ENCODE measurements around the gene SYNGAP1. TPM values are rescaled to one million over a fixed set of nuclear protein-coding genes. Genes with fewer than 3 reads are reported as not detected.

The SYNGAP1 gene
- polyA plus RNA-seq, 1 donor, result 21.0 TPM

- no peak for DNase-seq
- Histone ChIP-seq H3K27me3 (ENCODE audit: control insufficient read depth, insufficient read depth, low read length) (no peaks in the 10 kb centered on the region), H3K4me1 (ENCODE audit: control insufficient read depth, insufficient read depth, low read length) (peaks cover 3% of the 10 kb centered on the region), H3K27ac (ENCODE audit: low read length) (no peak overlapping the region), H3K9me3 (ENCODE audit: control insufficient read depth, low read depth, low read length) (no peaks in the 10 kb centered on the region), H3K4me3 (ENCODE audit: low read length) (no peak overlapping the region), H3K36me3 (ENCODE audit: control insufficient read depth, insufficient read depth, low read length) (peaks cover 71% of the 10 kb centered on the region)
- WGBS (ENCODE audit: insufficient coverage, low lambda C conversion rate), result 77% methylated on average over 1 of the region's 9 CpGs
Measured at GRCh38 chr6:33439956-33440648, 20.2 kb downstream of the SYNGAP1 start.

GRCh38 chr6:33440649-33441309 lies 20.9 kb downstream of the SYNGAP1 start:
- Histone ChIP-seq H3K9me3 (ENCODE audit: control insufficient read depth, low read depth, low read length) (no peaks in the 10 kb centered on the region), H3K4me3 (ENCODE audit: low read length) (no peak overlapping the region), H3K4me1 (ENCODE audit: control insufficient read depth, insufficient read depth, low read length) (no peaks in the 10 kb centered on the region), H3K27ac (ENCODE audit: low read length) (no peak overlapping the region), H3K27me3 (ENCODE audit: control insufficient read depth, insufficient read depth, low read length) (no peaks in the 10 kb centered on the region), H3K36me3 (ENCODE audit: control insufficient read depth, insufficient read depth, low read length) (peaks cover 64% of the 10 kb centered on the region)
- WGBS (ENCODE audit: insufficient coverage, low lambda C conversion rate), result no CpG with 5 or more reads among the region's 19 CpGs
- no peak for DNase-seq

GRCh38 chr6:33441457-33441856 lies 21.6 kb downstream of the SYNGAP1 start:
- H3K4me1 ChIP-seq (ENCODE audit: control insufficient read depth, insufficient read depth, low read length), result no peaks in the 10 kb centered on the region
- no peak overlapping the region for H3K4me3 ChIP-seq (ENCODE audit: low read length)
- DNase-seq, result no peak
- no CpG with 5 or more reads among the region's 9 CpGs for WGBS (ENCODE audit: insufficient coverage, low lambda C conversion rate)
- no peaks in the 10 kb centered on the region for H3K27me3 ChIP-seq (ENCODE audit: control insufficient read depth, insufficient read depth, low read length)
- peaks cover 67% of the 10 kb centered on the region for H3K36me3 ChIP-seq (ENCODE audit: control insufficient read depth, insufficient read depth, low read length)
- H3K27ac ChIP-seq (ENCODE audit: low read length), result no peak overlapping the region
- H3K9me3 ChIP-seq (ENCODE audit: control insufficient read depth, low read depth, low read length), result no peaks in the 10 kb centered on the region

GRCh38 chr6:33442283-33442682 lies 22.4 kb downstream of the SYNGAP1 start:
- no peak for DNase-seq
- no peak overlapping the region for H3K27ac ChIP-seq (ENCODE audit: low read length)
- H3K36me3 ChIP-seq (ENCODE audit: control insufficient read depth, insufficient read depth, low read length), result peaks cover 67% of the 10 kb centered on the region
- no peaks in the 10 kb centered on the region for H3K27me3 ChIP-seq (ENCODE audit: control insufficient read depth, insufficient read depth, low read length)
- H3K4me3 ChIP-seq (ENCODE audit: low read length), result no peak overlapping the region
- no peaks in the 10 kb centered on the region for H3K9me3 ChIP-seq (ENCODE audit: control insufficient read depth, low read depth, low read length)
- no peaks in the 10 kb centered on the region for H3K4me1 ChIP-seq (ENCODE audit: control insufficient read depth, insufficient read depth, low read length)
- WGBS (ENCODE audit: insufficient coverage, low lambda C conversion rate), result 87% methylated on average over 5 of the region's 8 CpGs

DNA sequence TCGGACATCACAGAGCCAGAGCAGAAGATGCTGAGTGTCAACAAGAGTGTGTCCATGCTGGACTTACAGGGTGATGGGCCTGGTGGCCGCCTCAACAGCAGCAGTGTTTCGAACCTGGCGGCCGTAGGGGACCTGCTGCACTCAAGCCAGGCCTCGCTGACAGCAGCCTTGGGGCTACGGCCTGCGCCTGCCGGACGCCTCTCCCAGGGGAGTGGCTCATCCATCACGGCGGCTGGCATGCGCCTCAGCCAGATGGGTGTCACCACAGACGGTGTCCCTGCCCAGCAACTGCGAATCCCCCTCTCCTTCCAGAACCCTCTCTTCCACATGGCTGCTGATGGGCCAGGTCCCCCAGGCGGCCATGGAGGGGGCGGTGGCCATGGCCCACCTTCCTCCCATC lies 23.2 kb downstream of the SYNGAP1 start:
- no peaks in the 10 kb centered on the region for H3K4me1 ChIP-seq (ENCODE audit: control insufficient read depth, insufficient read depth, low read length)
- no peak for DNase-seq
- no peak overlapping the region for H3K4me3 ChIP-seq (ENCODE audit: low read length)
- H3K36me3 ChIP-seq (ENCODE audit: control insufficient read depth, insufficient read depth, low read length), result peaks cover 69% of the 10 kb centered on the region
- H3K9me3 ChIP-seq (ENCODE audit: control insufficient read depth, low read depth, low read length), result no peaks in the 10 kb centered on the region
- WGBS (ENCODE audit: insufficient coverage, low lambda C conversion rate), result no CpG with 5 or more reads among the region's 17 CpGs
- no peaks in the 10 kb centered on the region for H3K27me3 ChIP-seq (ENCODE audit: control insufficient read depth, insufficient read depth, low read length)
- H3K27ac ChIP-seq (ENCODE audit: low read length), result no peak overlapping the region

DNA sequence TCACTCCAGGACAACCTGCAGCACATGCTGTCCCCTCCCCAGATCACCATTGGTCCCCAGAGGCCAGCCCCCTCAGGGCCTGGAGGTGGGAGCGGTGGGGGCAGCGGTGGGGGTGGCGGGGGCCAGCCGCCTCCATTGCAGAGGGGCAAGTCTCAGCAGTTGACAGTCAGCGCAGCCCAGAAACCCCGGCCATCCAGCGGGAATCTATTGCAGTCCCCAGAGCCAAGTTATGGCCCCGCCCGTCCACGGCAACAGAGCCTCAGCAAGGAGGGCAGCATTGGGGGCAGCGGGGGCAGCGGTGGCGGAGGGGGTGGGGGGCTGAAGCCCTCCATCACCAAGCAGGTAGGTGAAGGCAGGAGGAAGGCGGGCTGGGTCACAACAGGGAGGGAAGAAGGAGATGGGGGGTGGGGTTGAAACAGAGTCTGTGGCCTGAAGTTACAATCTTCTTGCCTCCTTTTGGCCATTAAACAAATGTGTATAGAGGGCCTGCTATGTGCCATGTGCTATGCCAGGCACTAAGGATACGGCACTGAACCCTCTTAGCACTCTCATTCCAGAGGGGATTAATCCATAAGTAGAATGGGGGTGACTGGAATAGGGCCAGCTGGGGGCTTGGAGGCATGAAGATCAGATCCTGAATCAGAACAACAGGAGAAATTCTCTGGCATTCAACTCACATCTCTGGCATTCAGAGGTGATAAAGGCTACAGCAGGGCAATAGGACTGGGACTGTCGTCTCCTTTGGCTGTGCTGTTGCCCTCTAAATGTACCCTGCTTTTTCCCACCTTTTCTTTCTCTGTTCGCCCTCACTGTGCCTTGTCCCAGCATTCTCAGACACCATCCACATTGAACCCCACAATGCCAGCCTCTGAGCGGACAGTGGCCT lies 24.0 kb downstream of the SYNGAP1 start:
- no peak overlapping the region for H3K27ac ChIP-seq (ENCODE audit: low read length)
- 100% methylated on average over 2 of the region's 18 CpGs for WGBS (ENCODE audit: insufficient coverage, low lambda C conversion rate)
- H3K4me1 ChIP-seq (ENCODE audit: control insufficient read depth, insufficient read depth, low read length), result no peaks in the 10 kb centered on the region
- H3K9me3 ChIP-seq (ENCODE audit: control insufficient read depth, low read depth, low read length), result no peaks in the 10 kb centered on the region
- no peak overlapping the region for H3K4me3 ChIP-seq (ENCODE audit: low read length)
- peaks cover 69% of the 10 kb centered on the region for H3K36me3 ChIP-seq (ENCODE audit: control insufficient read depth, insufficient read depth, low read length)
- no peaks in the 10 kb centered on the region for H3K27me3 ChIP-seq (ENCODE audit: control insufficient read depth, insufficient read depth, low read length)
- DNase-seq, result no peak

DNA sequence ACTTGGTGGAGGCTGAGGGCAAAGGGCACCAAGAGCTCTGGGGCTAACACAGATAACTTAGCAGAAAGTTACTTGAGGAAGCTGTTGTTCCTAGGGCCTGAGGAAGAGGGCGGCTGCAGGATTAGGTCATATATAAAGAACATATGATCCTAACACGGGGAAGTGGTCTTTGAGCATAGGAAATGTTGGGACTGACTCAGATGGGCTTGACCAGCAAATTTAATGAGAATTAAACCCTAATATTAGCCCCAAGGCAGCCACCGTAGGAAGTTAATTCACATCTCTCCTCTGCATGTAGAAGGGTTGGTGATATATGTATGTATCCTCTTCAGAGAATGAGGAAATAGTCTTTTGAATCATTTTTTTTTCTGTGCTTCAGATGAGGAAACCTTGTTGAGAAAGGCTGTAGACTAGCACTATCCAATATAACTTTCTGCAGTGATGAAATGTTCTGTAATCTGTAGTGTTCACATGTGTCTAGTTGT lies 25.3 kb downstream of the SYNGAP1 start:
- Histone ChIP-seq H3K9me3 (ENCODE audit: control insufficient read depth, low read depth, low read length) (no peaks in the 10 kb centered on the region), H3K4me3 (ENCODE audit: low read length) (no peak overlapping the region), H3K27ac (ENCODE audit: low read length) (no peak overlapping the region), H3K36me3 (ENCODE audit: control insufficient read depth, insufficient read depth, low read length) (peaks cover 65% of the 10 kb centered on the region), H3K27me3 (ENCODE audit: control insufficient read depth, insufficient read depth, low read length) (no peaks in the 10 kb centered on the region), H3K4me1 (ENCODE audit: control insufficient read depth, insufficient read depth, low read length) (no peaks in the 10 kb centered on the region)
- no peak for DNase-seq
- WGBS (ENCODE audit: insufficient coverage, low lambda C conversion rate), result no CpG with 5 or more reads among the region's 3 CpGs

DNA sequence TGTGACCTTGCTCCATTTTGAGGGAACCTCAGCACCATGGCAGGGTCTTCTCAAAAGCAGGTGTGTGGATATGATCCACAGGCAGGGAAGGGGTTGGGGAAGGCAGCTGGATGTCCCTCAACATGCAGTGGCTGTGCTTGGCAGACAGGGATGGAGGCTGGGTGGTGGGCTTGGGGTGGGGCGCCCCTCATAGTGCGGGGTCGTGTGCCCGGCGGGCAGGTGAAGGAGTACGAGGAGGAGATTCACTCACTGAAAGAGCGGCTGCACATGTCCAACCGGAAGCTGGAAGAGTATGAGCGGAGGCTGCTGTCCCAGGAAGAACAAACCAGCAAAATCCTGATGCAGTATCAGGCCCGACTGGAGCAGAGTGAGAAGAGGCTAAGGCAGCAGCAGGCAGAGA lies 26.5 kb downstream of the SYNGAP1 start:
- H3K9me3 ChIP-seq (ENCODE audit: control insufficient read depth, low read depth, low read length), result no peaks in the 10 kb centered on the region
- DNase-seq, result no peak
- H3K4me1 ChIP-seq (ENCODE audit: control insufficient read depth, insufficient read depth, low read length), result no peaks in the 10 kb centered on the region
- H3K27me3 ChIP-seq (ENCODE audit: control insufficient read depth, insufficient read depth, low read length), result no peaks in the 10 kb centered on the region
- H3K27ac ChIP-seq (ENCODE audit: low read length), result no peak overlapping the region
- H3K4me3 ChIP-seq (ENCODE audit: low read length), result no peak overlapping the region
- peaks cover 58% of the 10 kb centered on the region for H3K36me3 ChIP-seq (ENCODE audit: control insufficient read depth, insufficient read depth, low read length)
- WGBS (ENCODE audit: insufficient coverage, low lambda C conversion rate), result no CpG with 5 or more reads among the region's 10 CpGs

- WGBS (ENCODE audit: insufficient coverage, low lambda C conversion rate), result no CpG with 5 or more reads among the region's 3 CpGs
- Histone ChIP-seq H3K36me3 (ENCODE audit: control insufficient read depth, insufficient read depth, low read length) (peaks cover 33% of the 10 kb centered on the region), H3K4me3 (ENCODE audit: low read length) (no peak overlapping the region), H3K9me3 (ENCODE audit: control insufficient read depth, low read depth, low read length) (no peaks in the 10 kb centered on the region), H3K27me3 (ENCODE audit: control insufficient read depth, insufficient read depth, low read length) (no peaks in the 10 kb centered on the region), H3K4me1 (ENCODE audit: control insufficient read depth, insufficient read depth, low read length) (no peaks in the 10 kb centered on the region), H3K27ac (ENCODE audit: low read length) (no peak overlapping the region)
- no peak for DNase-seq
Measured at GRCh38 chr6:33450434-33450833, 30.6 kb downstream of the SYNGAP1 start.

- WGBS (ENCODE audit: insufficient coverage, low lambda C conversion rate), result no CpG with 5 or more reads among the region's 15 CpGs
- H3K27me3 ChIP-seq (ENCODE audit: control insufficient read depth, insufficient read depth, low read length), result no peaks in the 10 kb centered on the region
- peaks cover 37% of the 10 kb centered on the region for H3K36me3 ChIP-seq (ENCODE audit: control insufficient read depth, insufficient read depth, low read length)
- no peaks in the 10 kb centered on the region for H3K4me1 ChIP-seq (ENCODE audit: control insufficient read depth, insufficient read depth, low read length)
- H3K9me3 ChIP-seq (ENCODE audit: control insufficient read depth, low read depth, low read length), result no peaks in the 10 kb centered on the region
- H3K4me3 ChIP-seq (ENCODE audit: low read length), result no peak overlapping the region
- no peak overlapping the region for H3K27ac ChIP-seq (ENCODE audit: low read length)
- no peak for DNase-seq
Measured at GRCh38 chr6:33451606-33452005, 31.7 kb downstream of the SYNGAP1 start.

Data from large intestine (tissue), 3 donors.